NCI-H1092 treated with DMSO at 0.1 percent for 48 hours (cell line): ENCODE results near the gene PPP1R12C.

Experiments used
- DNase-seq: peaks from one replicate; lab custom pipeline; 2025; lab: John Stamatoyannopoulos, UW

The PPP1R12C gene

GRCh38 chr19:55146705-55147273 lies 29.4 kb upstream of the PPP1R12C start:
- DNase-seq, result no peak

GRCh38 chr19:55146078-55146704 lies 28.8 kb upstream of the PPP1R12C start:
- DNase-seq, result no peak

- no peak for DNase-seq
These were observed 27.8 kb upstream of the PPP1R12C start for GRCh38 chr19:55145232-55145631.

GRCh38 chr19:55141696-55142095 lies 24.3 kb upstream of the PPP1R12C start:
- DNase-seq, result no peak

- no peak for DNase-seq
These were observed 20.5 kb upstream of the PPP1R12C start for GRCh38 chr19:55137915-55138314.

- no peak for DNase-seq
These were observed 19.1 kb upstream of the PPP1R12C start for GRCh38 chr19:55136399-55137102.

GRCh38 chr19:55134736-55135135 lies 17.3 kb upstream of the PPP1R12C start:
- no peak for DNase-seq

GRCh38 chr19:55133639-55134444 lies 16.4 kb upstream of the PPP1R12C start:
- no peak for DNase-seq

GRCh38 chr19:55132453-55133129 lies 15.2 kb upstream of the PPP1R12C start:
- no peak for DNase-seq

- no peak for DNase-seq
These were observed 14.0 kb upstream of the PPP1R12C start for GRCh38 chr19:55131421-55131820.

- DNase-seq, result no peak
These were observed 1.6 kb upstream of the PPP1R12C start for GRCh38 chr19:55119053-55119452.

GRCh38 chr19:55118401-55118991 lies 1.1 kb upstream of the PPP1R12C start:
- no peak for DNase-seq

- DNase-seq, result peak; percentile 94
These were observed 390 bp upstream of the PPP1R12C start for GRCh38 chr19:55117663-55118391.

- no peak for DNase-seq
These were observed 1.1 kb downstream of the PPP1R12C start for GRCh38 chr19:55116232-55116858.

- no peak for DNase-seq
These were observed 1.9 kb downstream of the PPP1R12C start for GRCh38 chr19:55115446-55116065.

GRCh38 chr19:55114566-55115145 lies 2.8 kb downstream of the PPP1R12C start:
- no peak for DNase-seq

- no peak for DNase-seq
These were observed 3.8 kb downstream of the PPP1R12C start for GRCh38 chr19:55113570-55114039.

- DNase-seq, result no peak
These were observed 4.5 kb downstream of the PPP1R12C start for GRCh38 chr19:55112777-55113569.
